Esophagus squamous epithelium (tissue), 5 donors: ENCODE measurements around the gene DDTL. TPM values are rescaled to one million over a fixed set of nuclear protein-coding genes. Genes with fewer than 3 reads are reported as not detected.

Experiments
- DNase-seq: peaks from one replicate; lab custom pipeline; 2025; lab: John Stamatoyannopoulos, UW
- H3K27ac ChIP-seq, 4 donors: fragments of 200-600 bp; sonication (generic); one replicate each; pipeline ENCODE4 v1.5.1; 2016 to 2019; ENCODE audit warnings: mild to moderate bottlenecking in 1 of 4
- H3K27me3 ChIP-seq, 4 donors: fragments of 200-600 bp; sonication (generic); 1 replicate in 3 of 4; 2 replicates in 1 of 4; pipeline versions ENCODE4 v1.5.1 to v1.6.0; 2017 to 2021; ENCODE audit warnings: antibody characterized with exemption in 1 of 4
- H3K36me3 ChIP-seq, 3 donors: fragments of 200-600 bp; sonication (generic); one replicate each; pipeline ENCODE4 v1.5.1; 2016 to 2019
- H3K4me1 ChIP-seq, 3 donors: fragments of 200-600 bp; sonication (generic); one replicate each; pipeline ENCODE4 v1.5.1; 2017 to 2019
- H3K4me3 ChIP-seq, 4 donors: fragments of 200-600 bp; sonication (generic); 1 replicate in 3 of 4; 2 replicates in 1 of 4; pipeline ENCODE4 v1.5.1; 2016 to 2019; ENCODE audit warnings: mild to moderate bottlenecking in 2 of 4, moderate library complexity in 1 of 4
- H3K9me3 ChIP-seq, 3 donors: fragments of 200-600 bp; sonication (generic); one replicate each; pipeline ENCODE4 v1.5.1; 2016 to 2019
- POLR2A ChIP-seq, 4 donors: fragments of 450-650 bp; IDR thresholded peaks; one replicate each; pipeline ENCODE4 v1.6.1; 2017; ENCODE audit warnings: antibody characterized with exemption in 4 of 4, mild to moderate bottlenecking in 4 of 4, moderate library complexity in 3 of 4
- WGBS, 2 donors: methylation state at CpG; one replicate each; pipeline ENCODE4 v1.1.5; 2018; 5-methylcytosine and 5-hydroxymethylcytosine counted together
- intact Hi-C: fragments of 100-400 bp; cut with DNase I; formaldehyde crosslinking; loops from one replicate; pipeline ENCODE4 v1.15.0; 2022
- total RNA-seq, 4 donors: library from RNA; depleted of rRNA; stranded (reverse); fragments of >200 nt; gene quantifications; one replicate each; pipeline ENCODE4 v1.1.0, GENCODE V29; 2016
- TF ChIP-seq, protein P1 (sequence below), 6 experiments: fragments of 450-650 bp in 4 of 6; fragments of 200-600 bp in 2 of 6; sonication (generic) in 2 of 6; IDR thresholded peaks; one replicate each; pipeline ENCODE4 v1.5.1; 2016 to 2019; ENCODE audit warnings: antibody characterized with exemption in 6 of 6, mild to moderate bottlenecking in 4 of 6, moderate library complexity in 4 of 6
- donor health status: DM: yes; HTN: yes; CAD: no.

Gene DDTL
- total RNA-seq, 4 donors from 2014 or later: 1.9 TPM; not detected in 3

DNA sequence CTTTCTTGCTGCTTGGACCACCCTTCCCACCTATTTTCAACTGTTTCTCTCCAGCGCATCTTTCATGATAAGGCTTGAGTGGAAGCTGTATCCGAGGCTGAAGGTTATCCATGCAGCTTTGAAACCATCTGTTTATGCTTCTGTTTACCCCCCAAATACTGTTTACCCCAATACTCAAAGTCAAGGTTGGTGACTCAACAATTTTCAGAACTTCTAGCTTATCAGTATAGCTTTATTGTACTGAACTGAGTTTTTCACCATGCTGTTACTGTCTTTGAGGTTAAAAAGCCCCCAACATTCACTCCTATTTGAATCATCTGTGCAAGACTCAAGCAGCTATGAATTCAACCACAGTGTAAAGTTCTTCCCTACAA, 43.3 kb downstream of the DDTL start:
- Histone ChIP-seq H3K27me3 (no peaks in the 10 kb centered on the region), H3K27ac (no peak overlapping the region), H3K4me3 (no peak overlapping the region), H3K4me1 (peaks cover 3 to 31% (median 14%) of the 10 kb centered on the region in 3 donors), H3K36me3 (no peaks in the 10 kb centered on the region), H3K9me3 (no peaks in the 10 kb centered on the region)
- intact Hi-C loops: no loop called here
- WGBS, 2 donors: 91 to 100% methylated on average over 2 of the region's 2 CpGs
- TF ChIP-seq, protein P1, sequence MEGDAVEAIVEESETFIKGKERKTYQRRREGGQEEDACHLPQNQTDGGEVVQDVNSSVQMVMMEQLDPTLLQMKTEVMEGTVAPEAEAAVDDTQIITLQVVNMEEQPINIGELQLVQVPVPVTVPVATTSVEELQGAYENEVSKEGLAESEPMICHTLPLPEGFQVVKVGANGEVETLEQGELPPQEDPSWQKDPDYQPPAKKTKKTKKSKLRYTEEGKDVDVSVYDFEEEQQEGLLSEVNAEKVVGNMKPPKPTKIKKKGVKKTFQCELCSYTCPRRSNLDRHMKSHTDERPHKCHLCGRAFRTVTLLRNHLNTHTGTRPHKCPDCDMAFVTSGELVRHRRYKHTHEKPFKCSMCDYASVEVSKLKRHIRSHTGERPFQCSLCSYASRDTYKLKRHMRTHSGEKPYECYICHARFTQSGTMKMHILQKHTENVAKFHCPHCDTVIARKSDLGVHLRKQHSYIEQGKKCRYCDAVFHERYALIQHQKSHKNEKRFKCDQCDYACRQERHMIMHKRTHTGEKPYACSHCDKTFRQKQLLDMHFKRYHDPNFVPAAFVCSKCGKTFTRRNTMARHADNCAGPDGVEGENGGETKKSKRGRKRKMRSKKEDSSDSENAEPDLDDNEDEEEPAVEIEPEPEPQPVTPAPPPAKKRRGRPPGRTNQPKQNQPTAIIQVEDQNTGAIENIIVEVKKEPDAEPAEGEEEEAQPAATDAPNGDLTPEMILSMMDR (IDR thresholded peaks at IDR 0.05): no peak
- no peak for TF ChIP-seq POLR2A (IDR thresholded peaks at IDR 0.05)
- DNase-seq: no peak

DNA sequence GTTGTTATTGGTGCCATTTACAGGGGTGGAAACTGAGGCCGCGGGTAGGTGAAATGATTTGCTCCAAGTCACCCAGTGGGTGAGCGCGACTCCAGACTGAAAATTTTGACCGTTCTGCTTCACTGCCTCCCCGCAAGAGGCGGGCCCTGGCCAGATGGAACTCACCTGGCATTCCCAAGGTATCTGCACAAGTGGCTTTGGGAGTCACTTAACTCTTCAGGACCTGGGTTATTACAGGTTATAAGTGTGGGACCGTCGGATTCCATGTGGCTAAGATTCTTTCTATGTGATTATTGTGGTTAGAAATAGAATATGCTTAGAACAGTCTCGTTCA, 45.0 kb downstream of the DDTL start:
- H3K4me3 ChIP-seq: peak overlapping the region; percentile 88 to 96 (median 92)

DNA sequence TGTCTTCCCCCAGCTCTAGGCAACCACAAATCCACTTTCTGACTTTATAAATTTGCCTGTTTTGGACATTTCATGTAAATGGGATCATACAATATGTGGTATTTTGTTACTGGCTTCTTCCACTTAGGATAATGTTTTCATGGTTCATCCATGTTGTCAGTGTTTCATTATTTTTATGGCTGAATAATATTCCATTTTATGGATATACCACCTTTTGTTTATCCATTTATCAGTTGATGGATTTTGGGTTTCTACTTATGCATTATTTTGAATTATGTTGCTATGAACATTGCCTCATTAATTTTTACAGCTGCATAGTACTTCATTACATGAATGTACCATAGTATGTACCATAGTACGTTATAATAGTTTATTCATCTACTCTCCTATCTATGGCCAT, 49.5 kb downstream of the DDTL start:
- 96 to 100% methylated on average over 1 of the region's 1 CpG for WGBS, 2 donors
- Histone ChIP-seq H3K36me3 (peaks cover 0 to 14% (median 0%) of the 10 kb centered on the region in 3 donors), H3K27me3 (no peaks in the 10 kb centered on the region), H3K27ac (no peak overlapping the region), H3K9me3 (no peaks in the 10 kb centered on the region), H3K4me3 (no peak overlapping the region), H3K4me1 (peaks cover 3 to 26% (median 14%) of the 10 kb centered on the region in 3 donors)
- no peak for DNase-seq
- intact Hi-C loops: no loop called here
- TF ChIP-seq, protein P1 (IDR thresholded peaks at IDR 0.05): no peak
- TF ChIP-seq POLR2A (IDR thresholded peaks at IDR 0.05): no peak

More for the DNA sequence above, 45.0 kb downstream of the DDTL start:
- Histone ChIP-seq H3K36me3 (no peaks in the 10 kb centered on the region), H3K27me3 (no peaks in the 10 kb centered on the region), H3K4me1 (peaks cover 3 to 31% (median 14%) of the 10 kb centered on the region in 3 donors), H3K27ac (peak overlapping the region; percentile 82 to 90 (median 87)), H3K9me3 (no peaks in the 10 kb centered on the region)
- DNase-seq: no peak
- 1 to 2% methylated on average over 6 to 10 of the region's 10 CpGs for WGBS, 2 donors
- intact Hi-C loops: no loop called here
- no peak for TF ChIP-seq POLR2A (IDR thresholded peaks at IDR 0.05)
- TF ChIP-seq, protein P1 (IDR thresholded peaks at IDR 0.05): no peak

DNA sequence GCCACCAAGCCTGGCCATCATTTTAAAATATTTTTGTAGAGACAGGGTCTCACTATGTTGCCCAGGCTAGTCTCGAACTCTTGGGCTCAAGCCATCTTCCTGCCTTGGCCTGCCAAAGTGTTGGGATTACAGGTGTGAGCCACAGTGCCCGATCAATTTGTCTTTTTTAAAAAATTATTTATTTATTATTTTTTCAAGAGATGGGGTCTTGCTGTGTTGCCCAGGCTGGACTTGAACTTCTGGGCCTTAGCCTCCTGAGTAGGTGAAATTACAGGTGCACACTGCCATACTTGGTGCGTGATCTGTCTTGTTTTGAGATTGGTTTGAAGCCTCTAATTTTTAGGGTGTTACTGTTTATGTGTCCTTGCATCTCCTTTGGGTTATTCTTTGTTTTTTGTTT, 54.6 kb downstream of the DDTL start:
- Histone ChIP-seq H3K9me3 (no peaks in the 10 kb centered on the region), H3K36me3 (peaks cover 0 to 25% (median 0%) of the 10 kb centered on the region in 3 donors), H3K27me3 (no peaks in the 10 kb centered on the region), H3K4me3 (no peak overlapping the region), H3K4me1 (no peaks in the 10 kb centered on the region), H3K27ac (no peak overlapping the region)
- no peak for TF ChIP-seq POLR2A (IDR thresholded peaks at IDR 0.05)
- TF ChIP-seq, protein P1 (IDR thresholded peaks at IDR 0.05): no peak
- intact Hi-C loops: no loop called here
- DNase-seq: no peak
- 91 to 100% methylated on average over 3 of the region's 3 CpGs for WGBS, 2 donors

Other genes starting within 250 kb of the DDTL start
- 1 to 10 TPM in 3 of 4 donors, under 1 TPM in 1; 0.91 to 2.7 (median 1.1) TPM for gene ZNF70, start 215.8 kb upstream of the DDTL start, total RNA-seq
- not detected for gene VPREB3, start 212.5 kb upstream of the DDTL start, total RNA-seq
- gene C22orf15, start 203.9 kb upstream of the DDTL start, total RNA-seq: not detected
- 10 to 100 TPM in 2 of 4 donors, 1 to 10 TPM in 2; 7.7 to 13.9 (median 10.4) TPM for gene CHCHD10, start 198.9 kb upstream of the DDTL start, total RNA-seq
- gene MMP11, start 194.0 kb upstream of the DDTL start, total RNA-seq: 1 to 10 TPM in 2 of 4 donors, under 1 TPM in 2; 0.34 to 1.6 (median 1.1) TPM
- 10 to 100 TPM; 37.8 to 61.0 (median 47.7) TPM for gene SMARCB1, start 179.9 kb upstream of the DDTL start, total RNA-seq
- 1 to 10 TPM in 2 of 4 donors, not detected in 2; 1.3 to 1.9 TPM for gene DERL3, start 127.9 kb upstream of the DDTL start, total RNA-seq
- gene SLC2A11, start 109.0 kb upstream of the DDTL start, total RNA-seq: 1 to 10 TPM in 3 of 4 donors, under 1 TPM in 1; 0.57 to 4.4 (median 2.9) TPM
- 100 to 1,000 TPM; 410 to 807 (median 448) TPM for gene MIF, start 72.5 kb upstream of the DDTL start, total RNA-seq
- gene GSTT2B, start 5.7 kb upstream of the DDTL start, total RNA-seq: 1 to 10 TPM in 2 of 4 donors, not detected in 2; 3.1 to 9.9 TPM
- 100 to 1,000 TPM in 2 of 4 donors, 10 to 100 TPM in 2; 93.2 to 142 (median 111) TPM for gene DDT, start 7.6 kb downstream of the DDTL start, total RNA-seq
- not detected for gene GSTT2, start 13.2 kb downstream of the DDTL start, total RNA-seq
- gene GSTT4, start 38.6 kb downstream of the DDTL start, total RNA-seq: not detected
- gene CABIN1, start 44.4 kb downstream of the DDTL start, total RNA-seq: 10 to 100 TPM; 11.1 to 28.6 (median 23.2) TPM
- gene SUSD2, start 214.6 kb downstream of the DDTL start, total RNA-seq: 1 to 10 TPM; 1.1 to 2.5 (median 1.6) TPM